GM18526 (cell line): ENCODE measurements around the gene PUM1.

Source experiments
- POLR2A ChIP-seq: IDR thresholded peaks from 3 replicates; pipeline ENCODE4 v1.6.1; 2011; ENCODE audit not compliant: insufficient read length; ENCODE audit errors: extremely low read depth

The PUM1 gene

GRCh38 chr1:31065310-31066217, at the start of gene PUM1:
PUM1 (minus strand) TSS chr1:31065717; CDS start chr1:31059566, 6,151 bp downstream.
- TF ChIP-seq POLR2A: peak; percentile 85

GRCh38 chr1:31112266-31112935, 46.9 kb upstream of the PUM1 start:
- no peak for TF ChIP-seq POLR2A

- TF ChIP-seq POLR2A: no peak
Observed at GRCh38 chr1:31111290-31111951, 45.9 kb upstream of the PUM1 start.

- no peak for TF ChIP-seq POLR2A
Observed at GRCh38 chr1:31110846-31111245, 45.3 kb upstream of the PUM1 start.

- TF ChIP-seq POLR2A: no peak
Observed at GRCh38 chr1:31108861-31109260, 43.3 kb upstream of the PUM1 start.

- no peak for TF ChIP-seq POLR2A
Observed at GRCh38 chr1:31105646-31106045, 40.1 kb upstream of the PUM1 start.

- no peak for TF ChIP-seq POLR2A
Observed at GRCh38 chr1:31102501-31102950, 37.0 kb upstream of the PUM1 start.

GRCh38 chr1:31101147-31101502, 35.6 kb upstream of the PUM1 start:
- no peak for TF ChIP-seq POLR2A

- no peak for TF ChIP-seq POLR2A
Observed at GRCh38 chr1:31099293-31100032, 33.9 kb upstream of the PUM1 start.

GRCh38 chr1:31095985-31096384, 30.5 kb upstream of the PUM1 start:
- no peak for TF ChIP-seq POLR2A

GRCh38 chr1:31095298-31095981, 29.9 kb upstream of the PUM1 start:
- TF ChIP-seq POLR2A: no peak

- TF ChIP-seq POLR2A: no peak
Observed at GRCh38 chr1:31084782-31085569, 19.5 kb upstream of the PUM1 start.

GRCh38 chr1:31082385-31082784, 16.9 kb upstream of the PUM1 start:
- no peak for TF ChIP-seq POLR2A

- no peak for TF ChIP-seq POLR2A
Observed at GRCh38 chr1:31073044-31073443, 7.5 kb upstream of the PUM1 start.
